GM18907 (cell line): ENCODE data around the gene GINM1.

ENCODE experiments used
- ATAC-seq: cut with Tn5 transposase; IDR thresholded peaks from one replicate; pipeline ENCODE4 v1.9.1; 2021; ENCODE audit warnings: mild to moderate bottlenecking, moderate library complexity; ENCODE audit not compliant: unreplicated experiment

GINM1 gene

DNA sequence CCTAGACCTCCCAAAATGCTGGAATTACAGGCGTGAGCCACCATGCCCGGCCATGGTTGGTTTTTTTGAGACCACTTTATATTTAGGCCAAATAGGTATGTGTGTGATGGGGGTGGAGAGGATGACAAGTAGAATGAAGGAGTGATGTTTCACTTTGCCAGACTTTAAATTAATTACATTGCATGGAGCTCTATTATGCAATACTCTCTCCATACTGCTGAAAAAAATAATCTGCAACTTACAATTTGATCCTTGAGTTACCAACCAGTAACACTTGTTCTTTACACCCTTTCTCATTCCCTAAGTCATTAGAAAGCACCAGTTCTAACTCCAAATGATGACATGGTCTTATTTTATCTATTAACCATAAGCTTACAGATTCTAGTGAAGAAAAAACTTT, 26.8 kb downstream of the GINM1 start:
- ATAC-seq: no peak

DNA sequence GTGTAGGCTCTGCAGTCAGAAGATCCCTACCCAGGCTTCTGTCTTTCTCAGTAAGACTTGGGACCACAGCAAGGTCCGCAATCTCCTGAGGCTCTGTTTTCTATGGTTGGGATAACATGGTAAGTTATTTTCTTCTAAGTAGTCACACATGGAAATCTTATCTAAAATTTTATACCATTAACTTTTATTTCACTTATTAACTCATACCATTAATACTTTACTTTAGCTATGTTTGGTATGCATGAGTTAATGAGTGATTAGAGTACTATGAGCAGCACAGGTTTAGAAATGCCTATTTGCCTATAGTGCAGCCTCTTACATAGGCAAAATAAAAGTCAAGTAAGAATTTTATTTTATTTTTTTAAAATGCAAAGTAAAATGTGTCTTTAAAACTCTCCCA, 27.2 kb downstream of the GINM1 start:
- ATAC-seq: no peak

GRCh38 chr6:149600508-149600907, 34.3 kb downstream of the GINM1 start:
- ATAC-seq: no peak

- ATAC-seq: peak; percentile 60
These were observed 42.3 kb downstream of the GINM1 start for GRCh38 chr6:149608381-149608982.

- ATAC-seq: no peak
These were observed 48.2 kb downstream of the GINM1 start for GRCh38 chr6:149614337-149614736.

- no peak for ATAC-seq
These were observed 49.6 kb downstream of the GINM1 start for GRCh38 chr6:149615805-149616204.

DNA sequence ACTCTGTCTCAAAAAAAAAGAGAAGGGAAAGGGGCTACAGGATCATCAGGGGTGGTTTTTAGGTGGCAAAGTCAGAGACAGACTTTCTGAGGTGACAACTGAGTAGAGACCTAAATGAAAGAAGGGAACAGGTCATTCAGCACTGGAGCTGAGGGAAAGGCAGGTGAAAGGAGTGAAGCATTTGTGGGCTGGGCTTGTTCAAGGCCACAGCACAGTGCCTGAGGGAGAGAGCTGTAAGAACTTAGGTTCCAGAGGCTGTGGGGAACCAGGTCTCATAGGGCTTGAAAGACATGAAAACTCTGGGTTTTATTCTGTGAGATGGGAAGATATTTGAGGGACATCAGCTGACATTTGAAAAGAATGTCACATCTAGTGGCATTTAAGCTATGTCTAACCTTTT, 61.5 kb downstream of the GINM1 start:
- no peak for ATAC-seq

- peak; percentile 83 for ATAC-seq
These were observed 62.8 kb downstream of the GINM1 start for GRCh38 chr6:149628875-149629510.

GRCh38 chr6:149634315-149634714, 68.1 kb downstream of the GINM1 start:
- no peak for ATAC-seq

DNA sequence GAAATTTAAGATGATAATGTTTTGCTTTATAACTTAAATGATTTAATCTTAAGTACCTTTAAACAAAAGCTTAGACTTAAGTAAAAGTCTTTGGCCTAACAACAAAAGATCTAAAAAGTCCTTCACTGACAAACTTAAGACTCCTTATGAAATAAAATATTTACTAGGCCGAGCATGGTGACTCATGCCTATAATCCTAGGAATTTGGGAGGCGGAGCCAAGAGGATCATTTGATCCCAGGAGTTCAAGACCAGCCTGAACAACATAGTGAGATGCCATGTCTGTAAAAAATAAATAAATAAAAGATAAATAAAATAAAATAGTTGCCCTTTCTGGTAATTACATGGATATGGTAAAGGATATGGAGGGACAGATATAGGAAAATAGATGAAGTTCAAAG, 69.9 kb downstream of the GINM1 start:
- ATAC-seq: no peak
